ENCODE data around the gene ZNF764. TPM values are rescaled to one million over a fixed set of nuclear protein-coding genes. Genes with fewer than 3 reads are reported as not detected.

The ZNF764 gene
- total RNA-seq, 1 experiment from 2014 or later, result 15.2 TPM

- TF ChIP-seq CTCF (conservative IDR thresholded peaks at IDR 0.05; ENCODE audit: low read depth, low read length), result no peak
- TF ChIP-seq EZH2 (IDR thresholded peaks at IDR 0.05; ENCODE audit: borderline replicate concordance, low read depth, low read length, poor library complexity, severe bottlenecking), result no peak
- H3K36me3 ChIP-seq (ENCODE audit: insufficient read depth, low read length, poor library complexity, severe bottlenecking), result peaks cover 9% of the 10 kb centered on the region
- no peak for DNase-seq (ENCODE audit: low spot score)
- POLR2A ChIA-PET (ENCODE audit: low non-redundant PET), result no interaction called here
- intact Hi-C loops (cut with micrococcal nuclease; ENCODE audit: unreplicated experiment), result no loop called here
- H3K27me3 ChIP-seq (replicated peaks; ENCODE audit: insufficient read depth, low read depth, low read length, poor library complexity), result no peaks in the 10 kb centered on the region
- H3K9me3 ChIP-seq (ENCODE audit: low read depth, low read length, poor library complexity, severe bottlenecking), result no peaks in the 10 kb centered on the region
- no TSS peak for BruUV-seq (replicated peaks)
- CTCF ChIA-PET, result no interaction called here
- H3K4me3 ChIP-seq (ENCODE audit: low read depth, low read length, poor library complexity, severe bottlenecking), result no peak overlapping the region
- no peak overlapping the region for H3K27ac ChIP-seq (ENCODE audit: low read depth, low read length, poor library complexity, severe bottlenecking)
- peaks cover 6% of the 10 kb centered on the region for H3K4me1 ChIP-seq (ENCODE audit: insufficient read depth, low read length, poor library complexity, severe bottlenecking)
Measured at GRCh38 chr16:30521873-30522641, 36.1 kb downstream of the ZNF764 start.

- no peak overlapping the region for H3K27ac ChIP-seq (ENCODE audit: low read depth, low read length, poor library complexity, severe bottlenecking)
- H3K4me1 ChIP-seq (ENCODE audit: insufficient read depth, low read length, poor library complexity, severe bottlenecking), result peaks cover 6% of the 10 kb centered on the region
- no peak for DNase-seq (ENCODE audit: low spot score)
- ChIA-PET CTCF (no interaction called here), POLR2A (ENCODE audit: low non-redundant PET) (no interaction called here)
- no peaks in the 10 kb centered on the region for H3K9me3 ChIP-seq (ENCODE audit: low read depth, low read length, poor library complexity, severe bottlenecking)
- TF ChIP-seq CTCF (conservative IDR thresholded peaks at IDR 0.05; ENCODE audit: low read depth, low read length), result no peak
- TF ChIP-seq EZH2 (IDR thresholded peaks at IDR 0.05; ENCODE audit: borderline replicate concordance, low read depth, low read length, poor library complexity, severe bottlenecking), result no peak
- peaks cover 9% of the 10 kb centered on the region for H3K36me3 ChIP-seq (ENCODE audit: insufficient read depth, low read length, poor library complexity, severe bottlenecking)
- no peaks in the 10 kb centered on the region for H3K27me3 ChIP-seq (replicated peaks; ENCODE audit: insufficient read depth, low read depth, low read length, poor library complexity)
- intact Hi-C loops (cut with micrococcal nuclease; ENCODE audit: unreplicated experiment), result no loop called here
- H3K4me3 ChIP-seq (ENCODE audit: low read depth, low read length, poor library complexity, severe bottlenecking), result no peak overlapping the region
- no TSS peak for BruUV-seq (replicated peaks)
Measured at GRCh38 chr16:30521476-30521872, 36.7 kb downstream of the ZNF764 start.

GRCh38 chr16:30519120-30520049 lies 38.8 kb downstream of the ZNF764 start:
- BruUV-seq (replicated peaks), result no TSS peak
- H3K27ac ChIP-seq (ENCODE audit: low read depth, low read length, poor library complexity, severe bottlenecking), result no peak overlapping the region
- H3K27me3 ChIP-seq (replicated peaks; ENCODE audit: insufficient read depth, low read depth, low read length, poor library complexity), result no peaks in the 10 kb centered on the region
- no peak for DNase-seq (ENCODE audit: low spot score)
- no peaks in the 10 kb centered on the region for H3K4me1 ChIP-seq (ENCODE audit: insufficient read depth, low read length, poor library complexity, severe bottlenecking)
- ChIA-PET POLR2A (ENCODE audit: low non-redundant PET) (no interaction called here), CTCF (no interaction called here)
- no peak overlapping the region for H3K4me3 ChIP-seq (ENCODE audit: low read depth, low read length, poor library complexity, severe bottlenecking)
- no peaks in the 10 kb centered on the region for H3K9me3 ChIP-seq (ENCODE audit: low read depth, low read length, poor library complexity, severe bottlenecking)
- no peaks in the 10 kb centered on the region for H3K36me3 ChIP-seq (ENCODE audit: insufficient read depth, low read length, poor library complexity, severe bottlenecking)
- intact Hi-C loops (cut with micrococcal nuclease; ENCODE audit: unreplicated experiment), result no loop called here
- TF ChIP-seq CTCF (conservative IDR thresholded peaks at IDR 0.05; ENCODE audit: low read depth, low read length) (no peak), EZH2 (IDR thresholded peaks at IDR 0.05; ENCODE audit: borderline replicate concordance, low read depth, low read length, poor library complexity, severe bottlenecking) (no peak)
